GM12874 (cell line): Measurements from ENCODE around the gene EPB41L2.

Experiments
- TF ChIP-seq, protein P1 (sequence below): IDR thresholded peaks from 2 replicates; pipeline ENCODE4 v1.5.1; 2011; ENCODE audit warnings: low read depth, mild to moderate bottlenecking, control low read depth, low read length, moderate library complexity; ENCODE audit not compliant: insufficient read depth

EPB41L2 gene

DNA sequence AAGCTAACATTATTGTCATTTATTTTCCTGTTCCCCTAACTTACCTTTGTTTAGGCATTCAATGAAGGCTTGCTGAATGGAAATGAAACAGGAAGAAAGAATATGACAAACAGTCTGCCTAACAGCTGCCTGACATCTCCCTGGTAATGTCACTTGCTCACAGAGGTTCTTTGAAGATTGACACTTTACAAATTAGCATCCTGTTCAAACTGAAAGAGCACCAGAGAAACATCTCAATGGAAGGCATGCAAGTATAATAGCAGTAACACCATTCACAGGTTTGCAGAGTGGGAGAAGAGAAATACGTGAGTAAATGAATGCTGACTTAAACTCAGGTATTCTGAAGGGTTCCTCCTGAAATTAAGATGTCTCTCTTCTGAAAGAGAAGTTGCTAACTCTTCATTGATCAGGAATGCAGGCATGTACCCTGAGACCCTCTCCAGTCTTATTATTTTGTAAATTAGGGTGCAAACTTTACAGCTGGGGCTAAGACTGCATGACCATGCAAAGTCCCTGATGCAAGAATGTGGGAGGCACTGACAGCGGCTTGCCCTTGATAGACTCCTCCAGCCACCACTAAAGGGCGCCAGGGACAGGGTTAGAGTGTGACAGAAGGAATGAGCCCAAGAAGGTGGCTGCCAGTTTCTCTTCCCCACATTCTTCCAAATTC, 237.1 kb downstream of the EPB41L2 start:
- TF ChIP-seq, protein P1, sequence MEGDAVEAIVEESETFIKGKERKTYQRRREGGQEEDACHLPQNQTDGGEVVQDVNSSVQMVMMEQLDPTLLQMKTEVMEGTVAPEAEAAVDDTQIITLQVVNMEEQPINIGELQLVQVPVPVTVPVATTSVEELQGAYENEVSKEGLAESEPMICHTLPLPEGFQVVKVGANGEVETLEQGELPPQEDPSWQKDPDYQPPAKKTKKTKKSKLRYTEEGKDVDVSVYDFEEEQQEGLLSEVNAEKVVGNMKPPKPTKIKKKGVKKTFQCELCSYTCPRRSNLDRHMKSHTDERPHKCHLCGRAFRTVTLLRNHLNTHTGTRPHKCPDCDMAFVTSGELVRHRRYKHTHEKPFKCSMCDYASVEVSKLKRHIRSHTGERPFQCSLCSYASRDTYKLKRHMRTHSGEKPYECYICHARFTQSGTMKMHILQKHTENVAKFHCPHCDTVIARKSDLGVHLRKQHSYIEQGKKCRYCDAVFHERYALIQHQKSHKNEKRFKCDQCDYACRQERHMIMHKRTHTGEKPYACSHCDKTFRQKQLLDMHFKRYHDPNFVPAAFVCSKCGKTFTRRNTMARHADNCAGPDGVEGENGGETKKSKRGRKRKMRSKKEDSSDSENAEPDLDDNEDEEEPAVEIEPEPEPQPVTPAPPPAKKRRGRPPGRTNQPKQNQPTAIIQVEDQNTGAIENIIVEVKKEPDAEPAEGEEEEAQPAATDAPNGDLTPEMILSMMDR = no peak

DNA sequence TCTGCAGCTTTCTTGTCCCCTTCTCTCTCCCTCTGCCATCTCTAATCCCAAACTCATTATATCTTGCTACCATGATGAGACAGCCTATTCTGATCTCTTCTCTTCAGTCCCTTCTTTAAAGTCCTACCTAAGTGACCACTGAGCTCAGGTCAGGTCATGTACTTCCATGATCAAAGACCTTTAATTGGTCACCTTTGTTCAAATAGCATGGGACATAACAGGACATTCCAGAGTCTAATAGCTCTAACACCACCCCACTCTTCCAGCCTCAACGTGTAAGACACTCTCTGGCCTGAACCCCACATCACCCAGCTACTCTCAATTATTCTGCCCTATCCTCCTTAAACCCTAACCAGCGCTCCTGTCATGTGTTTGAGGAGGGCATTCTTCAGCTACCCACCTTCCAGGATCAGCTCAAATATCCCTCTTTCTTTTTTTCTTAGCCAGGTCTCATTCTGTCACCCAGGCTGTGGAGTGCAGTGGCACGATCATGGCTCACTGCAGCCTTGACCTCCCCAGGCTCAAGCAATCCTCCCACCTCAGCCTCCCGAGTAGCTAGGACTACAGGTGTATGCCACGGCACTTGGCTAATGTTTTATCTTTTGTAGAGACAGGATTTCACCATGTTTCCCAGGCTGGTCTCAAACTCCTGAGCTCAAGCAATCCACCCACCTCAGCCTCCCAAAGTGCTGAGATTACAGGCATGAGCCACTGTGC, 237.9 kb downstream of the EPB41L2 start:
- TF ChIP-seq, protein P1 = no peak

DNA sequence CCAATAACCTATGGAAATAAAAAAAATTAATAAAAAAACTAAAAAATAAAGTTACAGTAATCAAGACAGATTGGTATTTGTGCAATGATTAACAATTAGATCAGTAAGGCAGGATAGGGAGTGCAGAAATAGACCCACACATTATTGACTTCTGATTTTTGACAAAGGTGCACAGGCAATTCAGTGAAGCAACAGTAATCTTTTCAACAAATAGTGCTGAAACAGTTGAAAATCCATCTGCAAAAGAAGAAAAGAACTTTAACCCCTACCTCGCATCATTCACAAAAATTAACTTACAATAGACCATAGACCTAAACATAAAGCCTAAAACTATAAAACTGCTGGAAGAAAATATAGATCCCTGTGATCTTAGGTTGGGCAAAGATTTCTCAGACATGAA, 240.3 kb downstream of the EPB41L2 start:
- TF ChIP-seq, protein P1 = no peak

DNA sequence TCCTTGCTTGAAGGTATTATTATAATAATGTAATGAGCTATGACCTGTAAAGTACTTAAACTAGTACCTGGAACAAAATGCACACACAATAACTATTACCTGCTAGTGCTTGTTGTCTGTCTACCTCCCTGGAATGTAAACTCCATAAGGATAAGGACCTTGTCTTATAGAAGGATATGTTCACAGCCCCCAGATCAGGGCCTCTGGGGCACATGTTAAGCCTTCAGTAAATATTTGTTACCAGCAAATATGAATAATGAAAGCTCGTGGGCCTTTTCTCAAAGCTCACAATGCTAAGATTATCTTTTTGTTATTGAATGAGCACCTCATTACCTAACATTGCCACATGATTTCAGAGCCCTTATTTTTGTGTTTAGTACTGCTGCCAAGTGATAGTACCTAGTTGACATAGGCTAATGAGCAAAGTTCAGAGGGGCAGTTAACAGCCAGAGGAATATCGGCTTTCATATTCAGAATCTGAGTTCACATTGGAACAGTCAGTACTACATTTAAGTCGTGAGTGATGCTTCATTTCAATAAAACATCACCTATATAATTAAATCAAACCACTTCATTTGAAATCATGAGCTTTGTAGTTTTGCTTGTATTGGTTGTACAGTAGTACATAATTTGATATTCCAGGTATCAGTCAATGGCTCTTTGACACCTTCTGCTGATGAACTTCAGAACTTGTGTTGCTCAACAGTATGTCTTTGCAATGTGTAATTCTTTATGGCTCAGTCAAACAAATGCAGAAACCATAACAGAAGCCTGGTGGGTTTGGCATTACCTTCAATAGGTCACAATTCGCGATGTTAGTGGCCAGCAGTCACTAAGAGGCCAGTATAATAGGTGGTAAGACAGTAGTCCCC, 247.6 kb downstream of the EPB41L2 start:
- TF ChIP-seq, protein P1 = no peak

DNA sequence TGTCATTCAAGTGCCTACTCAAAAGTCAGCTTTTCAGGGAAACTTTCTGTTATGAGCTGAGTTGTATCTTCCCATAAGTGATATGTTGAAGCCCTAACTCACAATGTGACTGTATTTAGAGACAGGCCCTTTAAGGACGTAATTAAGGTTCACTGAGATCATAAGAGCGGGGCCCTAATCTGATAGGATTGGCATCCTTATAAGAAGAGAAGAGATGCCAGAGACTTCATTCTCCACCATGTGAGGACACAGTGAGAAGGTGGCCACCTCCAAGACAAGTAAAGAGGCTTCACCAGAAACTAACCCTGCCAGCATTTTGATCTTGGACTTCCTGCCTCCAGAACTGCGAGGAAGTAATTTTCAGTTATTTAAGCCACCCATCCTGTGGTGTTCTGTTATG, 248.5 kb downstream of the EPB41L2 start:
- TF ChIP-seq, protein P1 = no peak

DNA sequence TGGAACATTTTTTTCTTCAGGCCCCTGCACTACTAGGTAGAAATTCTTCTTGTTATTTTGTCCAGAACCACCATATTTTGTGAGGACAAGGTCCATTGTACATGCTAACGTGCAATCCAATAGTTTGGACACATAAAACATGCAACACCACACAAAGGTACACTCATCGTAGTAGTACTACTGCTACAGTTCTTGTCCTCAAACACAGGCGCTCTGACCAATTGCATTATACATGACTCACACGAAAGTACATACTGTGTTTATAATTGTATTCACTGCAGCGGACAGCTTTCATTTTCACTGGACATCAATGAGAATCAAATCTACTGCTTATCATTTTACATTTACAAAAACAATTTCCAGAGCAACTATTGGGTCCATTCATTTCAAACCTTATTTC, 251.1 kb downstream of the EPB41L2 start:
- TF ChIP-seq, protein P1 = no peak
